HepG2 (cell line): ENCODE data around the gene GNG7. TPM values are rescaled to one million over a fixed set of nuclear protein-coding genes. Genes with fewer than 3 reads are reported as not detected.
A peak's percentile ranks its signal among the peaks of the same experiment; 100 is the strongest.

Experiments used
- CENPT ChIP-seq: sonication (generic); formaldehyde crosslinking; IDR thresholded peaks from 2 replicates; pipeline ENCODE4 v1.8.0; 2022; ENCODE audit warnings: low read depth, mild to moderate bottlenecking, moderate library complexity, missing genetic modification reagents
- CREB1 ChIP-seq, 2 experiments: fragments of 450-650 bp in 1 of 2; IDR thresholded peaks; 2 replicates each; pipeline ENCODE4 v1.6.1; 2016 to 2017; ENCODE audit warnings: control low read depth in 1 of 2, mild to moderate bottlenecking in 1 of 2, missing compliant biosample characterization in 1 of 2, missing genetic modification characterization in 1 of 2
- E2F5 ChIP-seq: sonication (generic); formaldehyde crosslinking; conservative IDR thresholded peaks from 2 replicates; pipeline ENCODE4 v1.4.0; 2020; ENCODE audit warnings: missing genetic modification reagents
- EZH2 ChIP-seq: conservative IDR thresholded peaks from 2 replicates; pipeline ENCODE4 v1.6.1; 2012; ENCODE audit warnings: mild to moderate bottlenecking, low read depth, low read length, moderate library complexity
- HES4 ChIP-seq: sonication (generic); formaldehyde crosslinking; IDR thresholded peaks from 2 replicates; pipeline ENCODE4 v1.9.0; 2021; ENCODE audit warnings: mild to moderate bottlenecking, missing genetic modification reagents, borderline replicate concordance
- MED8 ChIP-seq: sonication (generic); formaldehyde crosslinking; IDR thresholded peaks from 2 replicates; pipeline ENCODE4 v1.8.1; 2023; ENCODE audit warnings: mild to moderate bottlenecking, missing genetic modification reagents; ENCODE audit not compliant: insufficient replicate concordance
- NFATC3 ChIP-seq: sonication (generic); formaldehyde crosslinking; IDR thresholded peaks from 2 replicates; pipeline ENCODE4 v1.5.1; 2020; ENCODE audit warnings: mild to moderate bottlenecking, missing genetic modification reagents
- NFIB ChIP-seq: sonication (generic); formaldehyde crosslinking; IDR thresholded peaks from 2 replicates; pipeline ENCODE4 v1.9.0; 2021; ENCODE audit warnings: missing genetic modification reagents, mild to moderate bottlenecking, borderline replicate concordance
- NR2F1 ChIP-seq, 2 experiments: fragments of 450-650 bp in 1 of 2; formaldehyde crosslinking in 1 of 2; IDR thresholded peaks; 2 replicates each; pipeline versions ENCODE4 v1.5.0 to v1.6.1; 2016 to 2020; ENCODE audit warnings: mild to moderate bottlenecking in 1 of 2, missing compliant biosample characterization in 1 of 2, missing genetic modification reagents in 1 of 2, moderate library complexity in 1 of 2
- PAX8 ChIP-seq: sonication (generic); formaldehyde crosslinking; IDR thresholded peaks from 2 replicates; pipeline ENCODE4 v1.8.0; 2022; ENCODE audit warnings: mild to moderate bottlenecking, missing genetic modification reagents, borderline replicate concordance
- POLR2A ChIP-seq, 2 experiments: IDR thresholded peaks; 2 replicates each; pipeline ENCODE4 v1.6.1; 2011; ENCODE audit warnings: low read depth in 2 of 2, low read length in 2 of 2, mild to moderate bottlenecking in 1 of 2, moderate library complexity in 1 of 2; ENCODE audit not compliant: insufficient read depth in 1 of 2
- RXRA ChIP-seq: sonication (generic); formaldehyde crosslinking; IDR thresholded peaks from 2 replicates; pipeline ENCODE4 v1.5.1; 2020; ENCODE audit warnings: missing genetic modification reagents
- SALL1 ChIP-seq: sonication (generic); formaldehyde crosslinking; IDR thresholded peaks from 2 replicates; pipeline ENCODE4 v1.8.0; 2022; ENCODE audit warnings: mild to moderate bottlenecking, missing genetic modification reagents
- SMAD1 ChIP-seq: sonication (generic); formaldehyde crosslinking; IDR thresholded peaks from 2 replicates; pipeline ENCODE4 v1.4.0; 2020; ENCODE audit warnings: missing genetic modification reagents, low read depth, mild to moderate bottlenecking, borderline replicate concordance
- SMARCE1 ChIP-seq: fragments of 450-650 bp; IDR thresholded peaks from 2 replicates; pipeline ENCODE4 v1.6.1; 2017; ENCODE audit warnings: borderline replicate concordance
- USF2 ChIP-seq, 2 experiments: sonication (generic) in 1 of 2; formaldehyde crosslinking in 1 of 2; IDR thresholded peaks; 2 replicates each; pipeline versions ENCODE4 v1.5.1 to v1.6.1; 2011 to 2020; ENCODE audit warnings: borderline replicate concordance in 1 of 2, low read depth in 1 of 2, low read length in 1 of 2, mild to moderate bottlenecking in 1 of 2, missing genetic modification reagents in 1 of 2, moderate library complexity in 1 of 2
- ZC3H4 ChIP-seq: sonication (generic); formaldehyde crosslinking; IDR thresholded peaks from 2 replicates; pipeline ENCODE4 v1.4.0; 2020; ENCODE audit warnings: missing genetic modification reagents, borderline replicate concordance
- ZFAT ChIP-seq: sonication (generic); formaldehyde crosslinking; conservative IDR thresholded peaks from 2 replicates; pipeline ENCODE4 v1.8.1; 2023; ENCODE audit warnings: missing genetic modification reagents, inconsistent platforms
- ZKSCAN1 ChIP-seq: fragments of 150-350 bp; IDR thresholded peaks from 2 replicates; pipeline ENCODE4 v1.6.1; 2014; ENCODE audit warnings: low read length
- ZMYM3 ChIP-seq: sonication (generic); formaldehyde crosslinking; IDR thresholded peaks from 2 replicates; pipeline ENCODE4 v1.5.1; 2020; ENCODE audit warnings: mild to moderate bottlenecking, missing genetic modification reagents
- ZNF556 ChIP-seq: sonication (generic); formaldehyde crosslinking; IDR thresholded peaks from 2 replicates; pipeline ENCODE4 v1.4.0; 2020; ENCODE audit warnings: mild to moderate bottlenecking, missing genetic modification reagents, borderline replicate concordance
- ZNF703 ChIP-seq: sonication (generic); formaldehyde crosslinking; IDR thresholded peaks from 2 replicates; pipeline ENCODE4 v1.5.1; 2020; ENCODE audit warnings: missing genetic modification reagents, mild to moderate bottlenecking, moderate library complexity, borderline replicate concordance
- polyA plus RNA-seq, 8 experiments: library from polyadenylated mRNA; depleted of rRNA in 3 of 8; stranded (reverse) in 7 of 8; unstranded in 1 of 8; fragments of >200 nt; fragmentation: Illumina TruSeq in 4 of 8; extraction: Trizol in 4 of 8; gene quantifications; 2 replicates each; pipeline versions ENCODE4 v1.2.1 to v1.2.3, GENCODE V29; 2011 to 2016; ENCODE audit warnings: low read depth in 4 of 8, missing spikeins in 1 of 8, mixed read lengths in 1 of 8; ENCODE audit not compliant: insufficient read depth in 1 of 8
- total RNA-seq, 5 experiments: library from RNA; depleted of rRNA; stranded (reverse); fragments of >200 nt; fragmentation: Illumina TruSeq; extraction: Trizol; gene quantifications; 2 replicates each; pipeline ENCODE4 v1.2.3, GENCODE V29; 2016; ENCODE audit warnings: low read depth in 1 of 5
- TF ChIP-seq, protein P1 (sequence below): sonication (generic); formaldehyde crosslinking; IDR thresholded peaks from 2 replicates; pipeline ENCODE4 v1.4.0; 2020; ENCODE audit warnings: missing genetic modification reagents
- TF ChIP-seq, protein P2 (sequence below): IDR thresholded peaks from 2 replicates; pipeline ENCODE4 v1.6.1; 2016; ENCODE audit warnings: low read depth, control low read depth

Gene GNG7
- total and polyA plus RNA-seq, 2 of the 13 experiments (the other 11 are each of a cell fraction or from before 2014, with no cell fraction given), result 1.4 to 3.3 TPM

DNA sequence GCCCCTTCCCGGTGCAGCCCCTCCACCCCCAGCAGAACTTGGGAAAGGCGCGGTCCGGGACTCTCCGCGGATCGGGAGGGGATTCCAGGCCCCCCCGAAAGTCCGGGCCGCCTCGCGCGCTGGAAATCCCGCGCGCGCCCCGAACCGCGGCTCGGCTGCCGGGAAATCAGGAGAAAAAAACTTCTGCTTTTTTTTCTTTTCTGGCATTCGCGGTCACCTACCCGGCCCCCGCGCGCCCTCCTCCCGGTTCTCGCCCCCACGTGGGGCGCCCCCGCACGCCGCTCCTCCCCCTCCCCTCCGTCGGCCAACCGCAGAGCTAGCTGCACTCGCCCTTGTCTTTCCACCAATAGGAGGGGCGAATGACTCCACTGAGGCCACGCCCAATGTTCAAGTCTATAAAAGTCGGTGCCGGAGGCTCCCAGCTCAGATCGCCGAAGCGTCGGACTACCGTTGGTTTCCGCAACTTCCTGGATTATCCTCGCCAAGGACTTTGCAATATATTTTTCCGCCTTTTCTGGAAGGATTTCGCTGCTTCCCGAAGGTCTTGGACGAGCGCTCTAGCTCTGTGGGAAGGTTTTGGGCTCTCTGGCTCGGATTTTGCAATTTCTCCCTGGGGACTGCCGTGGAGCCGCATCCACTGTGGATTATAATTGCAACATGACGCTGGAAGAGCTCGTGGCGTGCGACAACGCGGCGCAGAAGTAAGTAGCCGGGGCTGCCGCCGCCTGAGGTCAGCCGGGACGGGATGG, 226.6 kb downstream of the GNG7 start, which contains the start of gene GADD45B (continued):
- TF ChIP-seq SALL1 (CRISPR knock-in tag) (peak; percentile 75), ZMYM3 (peak; percentile 10; the same call in 1 of the 2 replicates), E2F5 (CRISPR knock-in tag) (no peak), PAX8 (CRISPR knock-in tag) (no peak), ZNF703 (CRISPR knock-in tag) (no peak), ZNF556 (CRISPR knock-in tag) (no peak; the same call in 1 of the 2 replicates), ZFAT (no peak), CREB1 (IDR thresholded peaks at IDR 0.05) (peak; percentile 66), CREB1 (CRISPR knock-in tag; IDR thresholded peaks at IDR 0.05) (peak; percentile 68; the same call in 1 of the 2 replicates), SMARCE1 (no peak), HES4 (CRISPR knock-in tag) (peak; percentile 43; the same call in 1 of the 2 replicates), USF2 (IDR thresholded peaks at IDR 0.05; ENCODE audit: low read depth, low read length) (peak; percentile 45; the same call in 1 of the 2 replicates), USF2 (CRISPR knock-in tag; IDR thresholded peaks at IDR 0.05; ENCODE audit: borderline replicate concordance) (peak; percentile 47; the same call in 1 of the 2 replicates), SMAD1 (no peak), ZKSCAN1 (peak; percentile 48; the same call in 1 of the 2 replicates), RXRA (CRISPR knock-in tag) (no peak), ZC3H4 (CRISPR knock-in tag) (no peak), MED8 (CRISPR knock-in tag) (peak; percentile 56), NFATC3 (CRISPR knock-in tag) (no peak), POLR2A (IDR thresholded peaks at IDR 0.05; ENCODE audit: insufficient read depth in 1 of 2, low read depth in 2 of 2, low read length in 2 of 2) (peak; percentile 100), NFIB (CRISPR knock-in tag) (no peak), CENPT (CRISPR knock-in tag) (no peak), EZH2 (no peak), NR2F1 (CRISPR knock-in tag; IDR thresholded peaks at IDR 0.05) (no peak)
- TF ChIP-seq, protein P1, sequence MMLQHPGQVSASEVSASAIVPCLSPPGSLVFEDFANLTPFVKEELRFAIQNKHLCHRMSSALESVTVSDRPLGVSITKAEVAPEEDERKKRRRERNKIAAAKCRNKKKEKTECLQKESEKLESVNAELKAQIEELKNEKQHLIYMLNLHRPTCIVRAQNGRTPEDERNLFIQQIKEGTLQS (CRISPR knock-in tag), result no peak
- TF ChIP-seq, protein P2, sequence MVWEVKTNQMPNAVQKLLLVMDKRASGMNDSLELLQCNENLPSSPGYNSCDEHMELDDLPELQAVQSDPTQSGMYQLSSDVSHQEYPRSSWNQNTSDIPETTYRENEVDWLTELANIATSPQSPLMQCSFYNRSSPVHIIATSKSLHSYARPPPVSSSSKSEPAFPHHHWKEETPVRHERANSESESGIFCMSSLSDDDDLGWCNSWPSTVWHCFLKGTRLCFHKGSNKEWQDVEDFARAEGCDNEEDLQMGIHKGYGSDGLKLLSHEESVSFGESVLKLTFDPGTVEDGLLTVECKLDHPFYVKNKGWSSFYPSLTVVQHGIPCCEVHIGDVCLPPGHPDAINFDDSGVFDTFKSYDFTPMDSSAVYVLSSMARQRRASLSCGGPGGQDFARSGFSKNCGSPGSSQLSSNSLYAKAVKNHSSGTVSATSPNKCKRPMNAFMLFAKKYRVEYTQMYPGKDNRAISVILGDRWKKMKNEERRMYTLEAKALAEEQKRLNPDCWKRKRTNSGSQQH (CRISPR knock-in tag), result no peak
